ENCODE data around the gene TACR3.

- TF ChIP-seq CTCF (IDR thresholded peaks at IDR 0.05) (no peak), POLR2A (IDR thresholded peaks at IDR 0.05) (no peak)
Observed at GRCh38 chr4:103567591-103567990, 152.2 kb downstream of the TACR3 start.
